Esophagus muscularis mucosa (tissue), 4 donors: Measurements from ENCODE around the gene RPS6KA1. TPM values are rescaled to one million over a fixed set of nuclear protein-coding genes. Genes with fewer than 3 reads are reported as not detected.

Source experiments
- DNase-seq: peaks from one replicate; pipeline ENCODE4 v3.0.0-alpha.2; 2017; ENCODE audit errors: extremely low spot score
- H3K27ac ChIP-seq, 4 donors: fragments of 200-600 bp; sonication (generic); replicated peaks in 1 of 4; 1 replicate in 3 of 4; 2 replicates in 1 of 4; pipeline ENCODE4 v1.5.1; 2016 to 2019; ENCODE audit warnings: mild to moderate bottlenecking in 1 of 4
- H3K27me3 ChIP-seq, 4 donors: fragments of 200-600 bp; sonication (generic); one replicate each; pipeline versions ENCODE4 v1.5.1 to v1.6.0; 2016 to 2019
- H3K36me3 ChIP-seq, 4 donors: fragments of 200-600 bp; sonication (generic); one replicate each; pipeline ENCODE4 v1.5.1; 2016 to 2019
- H3K4me1 ChIP-seq, 4 donors: fragments of 200-600 bp; sonication (generic); one replicate each; pipeline ENCODE4 v1.5.1; 2016 to 2019
- H3K4me3 ChIP-seq, 4 donors: fragments of 200-600 bp; sonication (generic); 1 replicate in 2 of 4; 2 replicates in 2 of 4; pipeline ENCODE4 v1.5.1; 2016 to 2019; ENCODE audit warnings: mild to moderate bottlenecking in 4 of 4, moderate library complexity in 1 of 4
- H3K9me3 ChIP-seq, 4 donors: fragments of 200-600 bp; sonication (generic); 1 replicate in 3 of 4; 2 replicates in 1 of 4; pipeline ENCODE4 v1.5.1; 2016 to 2019
- CTCF ChIP-seq, 3 experiments: fragments of 200-600 bp in 2 of 3; fragments of 450-650 bp in 1 of 3; sonication (generic) in 2 of 3; IDR thresholded peaks; one replicate each; pipeline ENCODE4 v1.5.1; 2017 to 2019; ENCODE audit warnings: antibody characterized with exemption in 3 of 3, mild to moderate bottlenecking in 2 of 3, moderate library complexity in 1 of 3
- EP300 ChIP-seq: sonication (generic); formaldehyde crosslinking; IDR thresholded peaks from one replicate; pipeline ENCODE4 v1.6.1; 2017; ENCODE audit warnings: antibody characterized with exemption
- POLR2A ChIP-seq: fragments of 450-650 bp; IDR thresholded peaks from one replicate; pipeline ENCODE4 v1.6.1; 2017; ENCODE audit warnings: antibody characterized with exemption, moderate library complexity, mild to moderate bottlenecking, low read depth
- POLR2AphosphoS5 ChIP-seq, 2 donors: sonication (generic); formaldehyde crosslinking; IDR thresholded peaks; one replicate each; pipeline ENCODE4 v1.6.1; 2017; ENCODE audit warnings: antibody characterized with exemption in 2 of 2
- WGBS: methylation state at CpG from one replicate; pipeline ENCODE4 v1.1.5; 2018; 5-methylcytosine and 5-hydroxymethylcytosine counted together
- intact Hi-C: fragments of 100-400 bp; cut with DNase I; formaldehyde crosslinking; loops from one replicate; pipeline ENCODE4 v1.15.1; 2023
- total RNA-seq, 4 donors: library from RNA; depleted of rRNA; stranded (reverse); fragments of >200 nt; gene quantifications; one replicate each; pipeline versions ENCODE4 v1.1.0 to v1.2.1, GENCODE V29; 2016

Gene RPS6KA1
- total RNA-seq, 4 donors from 2014 or later, result 7.0 to 16.7 (median 8.7) TPM

DNA sequence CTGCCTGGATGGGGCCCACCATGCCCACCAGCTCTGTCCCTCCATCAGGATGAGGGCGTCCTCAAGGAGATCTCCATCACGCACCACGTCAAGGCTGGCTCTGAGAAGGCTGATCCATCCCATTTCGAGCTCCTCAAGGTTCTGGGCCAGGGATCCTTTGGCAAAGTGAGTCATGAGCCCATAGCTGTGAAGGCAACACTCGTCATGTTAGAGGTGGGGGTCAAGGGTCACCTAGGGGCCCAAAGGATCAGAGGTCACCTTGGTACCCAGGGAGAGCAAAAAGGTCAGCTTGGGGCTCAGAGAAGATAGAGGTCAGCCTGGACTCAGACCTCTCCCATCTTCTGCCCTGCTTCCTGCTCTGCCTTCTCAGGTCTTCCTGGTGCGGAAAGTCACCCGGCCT lies 17.3 kb downstream of the RPS6KA1 start:
- Histone ChIP-seq H3K4me1 (peaks cover 0 to 8% (median 5%) of the 10 kb centered on the region in 4 donors), H3K4me3 (no peak overlapping the region), H3K36me3 (no peaks in the 10 kb centered on the region), H3K27me3 (no peaks in the 10 kb centered on the region), H3K27ac (no peak overlapping the region), H3K9me3 (no peaks in the 10 kb centered on the region)
- DNase-seq, result no peak
- 100% methylated on average over 1 of the region's 7 CpGs for whole genome bisulfite sequencing
- TF ChIP-seq POLR2AphosphoS5 (IDR thresholded peaks at IDR 0.05) (no peak), EP300 (no peak), POLR2A (no peak), CTCF (IDR thresholded peaks at IDR 0.05) (no peak)
- intact Hi-C loops, result no loop called here

DNA sequence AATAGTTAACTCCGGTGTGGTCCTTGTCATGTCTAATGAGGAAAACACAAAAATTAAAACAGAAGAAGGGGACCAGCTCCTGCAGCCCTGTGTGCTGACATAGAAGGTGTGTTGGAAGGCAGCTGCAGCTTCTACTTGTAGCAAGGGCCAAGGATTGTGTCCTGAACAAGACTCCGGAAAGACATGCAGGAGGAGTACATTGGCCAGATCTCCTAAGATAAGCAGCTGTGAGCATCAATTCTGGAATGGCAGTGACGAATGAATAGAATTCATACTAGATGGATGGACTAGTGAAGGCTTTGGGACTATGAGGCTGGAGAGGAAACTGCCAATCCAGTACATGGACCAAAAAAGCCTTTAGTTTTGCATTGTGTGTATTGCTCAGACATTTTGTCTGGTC lies 19.3 kb downstream of the RPS6KA1 start:
- 85% methylated on average over 3 of the region's 3 CpGs for WGBS
- DNase-seq, result no peak
- intact Hi-C loops, result no loop called here
- Histone ChIP-seq H3K27me3 (no peaks in the 10 kb centered on the region), H3K4me3 (no peak overlapping the region), H3K36me3 (no peaks in the 10 kb centered on the region), H3K27ac (no peak overlapping the region), H3K4me1 (no peaks in the 10 kb centered on the region), H3K9me3 (no peaks in the 10 kb centered on the region)
- TF ChIP-seq CTCF (IDR thresholded peaks at IDR 0.05) (no peak), POLR2AphosphoS5 (IDR thresholded peaks at IDR 0.05) (no peak), POLR2A (no peak), EP300 (no peak)

- Histone ChIP-seq H3K27me3 (no peaks in the 10 kb centered on the region), H3K36me3 (no peaks in the 10 kb centered on the region)
- intact Hi-C loops, result no loop called here
Observed at GRCh38 chr1:26550946-26551345, 21.4 kb downstream of the RPS6KA1 start.

GRCh38 chr1:26552720-26553119 lies 23.2 kb downstream of the RPS6KA1 start:
- no peak overlapping the region for H3K27ac ChIP-seq
- WGBS, result 95% methylated on average over 6 of the region's 6 CpGs
- intact Hi-C loops, result no loop called here
- DNase-seq, result no peak
- no peaks in the 10 kb centered on the region for H3K9me3 ChIP-seq
- H3K27me3 ChIP-seq, result no peaks in the 10 kb centered on the region
- no peaks in the 10 kb centered on the region for H3K4me1 ChIP-seq
- no peak overlapping the region for H3K4me3 ChIP-seq
- H3K36me3 ChIP-seq, result peaks cover 0 to 4% (median 1%) of the 10 kb centered on the region in 4 donors
- TF ChIP-seq CTCF (IDR thresholded peaks at IDR 0.05) (no peak), POLR2AphosphoS5 (IDR thresholded peaks at IDR 0.05) (no peak)

More at GRCh38 chr1:26550946-26551345, 21.4 kb downstream of the RPS6KA1 start:
- TF ChIP-seq POLR2AphosphoS5 (IDR thresholded peaks at IDR 0.05) (no peak), CTCF (IDR thresholded peaks at IDR 0.05) (no peak), POLR2A (no peak), EP300 (no peak)
- Histone ChIP-seq H3K4me1 (no peaks in the 10 kb centered on the region), H3K9me3 (no peaks in the 10 kb centered on the region), H3K27ac (no peak overlapping the region), H3K4me3 (no peak overlapping the region)
- 92% methylated on average over 3 of the region's 3 CpGs for WGBS
- no peak for DNase-seq

DNA sequence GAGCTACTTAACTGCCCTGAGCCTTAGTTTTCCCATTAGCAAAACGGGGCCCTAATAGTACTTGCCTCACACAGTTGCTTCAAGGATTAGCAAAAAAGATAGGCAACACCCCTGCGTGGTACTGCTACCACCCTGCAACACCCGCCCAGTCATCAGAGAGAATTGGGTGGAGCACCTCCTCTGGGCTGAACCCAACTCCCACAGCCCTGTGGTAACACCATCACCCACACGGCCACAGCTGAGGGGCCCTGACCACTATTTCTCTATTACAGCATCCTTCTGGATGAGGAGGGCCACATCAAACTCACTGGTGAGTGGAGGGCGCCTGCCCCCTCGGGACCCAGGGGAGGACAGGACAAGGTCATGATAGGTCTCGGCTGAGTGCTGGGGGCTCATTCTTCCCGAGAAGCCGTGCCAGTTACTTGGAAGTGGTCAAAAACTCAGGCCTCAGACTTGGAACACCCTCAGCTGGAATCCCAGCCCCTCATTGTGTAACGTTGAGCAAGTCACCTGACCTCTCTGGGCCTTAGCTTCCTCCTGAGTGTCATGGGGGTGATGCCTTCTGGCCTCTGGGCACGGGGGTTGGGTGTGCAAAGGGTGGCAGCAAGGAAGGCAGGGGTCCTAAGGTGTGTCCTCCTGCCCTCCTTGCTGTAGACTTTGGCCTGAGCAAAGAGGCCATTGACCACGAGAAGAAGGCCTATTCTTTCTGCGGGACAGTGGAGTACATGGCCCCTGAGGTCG lies 24.6 kb downstream of the RPS6KA1 start:
- no peaks in the 10 kb centered on the region for H3K4me1 ChIP-seq
- TF ChIP-seq CTCF (IDR thresholded peaks at IDR 0.05) (no peak), POLR2AphosphoS5 (IDR thresholded peaks at IDR 0.05) (no peak), EP300 (no peak), POLR2A (no peak)
- no peak overlapping the region for H3K4me3 ChIP-seq
- DNase-seq, result no peak
- peaks cover 0 to 4% (median 1%) of the 10 kb centered on the region in 4 donors for H3K36me3 ChIP-seq
- intact Hi-C loops, result no loop called here
- no peak overlapping the region for H3K27ac ChIP-seq
- no peaks in the 10 kb centered on the region for H3K9me3 ChIP-seq
- WGBS, result 95% methylated on average over 8 of the region's 14 CpGs
- H3K27me3 ChIP-seq, result no peaks in the 10 kb centered on the region
